Breast epithelium (tissue), 4 donors: Measurements from ENCODE around the gene NBEAL1. TPM values are rescaled to one million over a fixed set of nuclear protein-coding genes. Genes with fewer than 3 reads are reported as not detected.

Experiments
- DNase-seq, 2 donors: peaks; one replicate each; pipeline ENCODE4 v3.0.0-alpha.2; 2019; ENCODE audit warnings: low spot score in 2 of 2
- H3K27ac ChIP-seq, 2 donors: fragments of 200-600 bp; sonication (generic) in 1 of 2; one replicate each; pipeline ENCODE4 v1.5.1; 2016 to 2019; ENCODE audit warnings: mild to moderate bottlenecking in 1 of 2
- H3K27me3 ChIP-seq, 2 donors: fragments of 200-600 bp; sonication (generic) in 1 of 2; one replicate each; pipeline versions ENCODE4 v1.5.1 to v1.6.0; 2017 to 2019; ENCODE audit warnings: control low read depth in 1 of 2, mild to moderate bottlenecking in 1 of 2
- H3K36me3 ChIP-seq: fragments of 200-600 bp; one replicate; pipeline ENCODE4 v1.5.1; 2019
- H3K4me1 ChIP-seq, 2 donors: fragments of 200-600 bp; sonication (generic); one replicate each; pipeline ENCODE4 v1.5.1; 2016 to 2019; ENCODE audit warnings: control low read depth in 1 of 2
- H3K4me3 ChIP-seq, 3 donors: fragments of 200-600 bp; sonication (generic); 1 replicate in 2 of 3; 2 replicates in 1 of 3; pipeline ENCODE4 v1.5.1; 2016 to 2019; ENCODE audit warnings: mild to moderate bottlenecking in 3 of 3, moderate library complexity in 2 of 3
- H3K9me3 ChIP-seq, 2 donors: fragments of 200-600 bp; sonication (generic) in 1 of 2; one replicate each; pipeline ENCODE4 v1.5.1; 2016 to 2019; ENCODE audit warnings: control low read depth in 1 of 2
- POLR2A ChIP-seq: fragments of 450-650 bp; IDR thresholded peaks from one replicate; pipeline ENCODE4 v1.6.1; 2016; ENCODE audit warnings: antibody characterized with exemption, mild to moderate bottlenecking, moderate library complexity
- POLR2AphosphoS5 ChIP-seq, 3 donors: sonication (generic); formaldehyde crosslinking; IDR thresholded peaks; one replicate each; pipeline ENCODE4 v1.6.1; 2017; ENCODE audit warnings: antibody characterized with exemption in 3 of 3
- intact Hi-C: fragments of 100-400 bp; cut with DNase I; formaldehyde crosslinking; loops from one replicate; pipeline ENCODE4 v1.15.1; 2023; ENCODE audit warnings: low total_unique reads
- total RNA-seq, 3 donors: library from RNA; depleted of rRNA; stranded (reverse); fragments of >200 nt; gene quantifications; one replicate each; pipeline ENCODE4 v1.1.0, GENCODE V29; 2016
- TF ChIP-seq, protein P1 (sequence below), 3 donors: fragments of 450-650 bp; IDR thresholded peaks; one replicate each; pipeline ENCODE4 v1.5.1; 2016 to 2017; ENCODE audit warnings: antibody characterized with exemption in 3 of 3, mild to moderate bottlenecking in 3 of 3, moderate library complexity in 3 of 3

The NBEAL1 gene
- total RNA-seq, 3 donors from 2014 or later: 34.7 to 84.3 (median 64.9) TPM

GRCh38 chr2:203025592-203025991 lies 10.9 kb downstream of the NBEAL1 start:
- intact Hi-C loops: no loop called here
- H3K4me1 ChIP-seq: no peaks in the 10 kb centered on the region
- TF ChIP-seq, protein P1, sequence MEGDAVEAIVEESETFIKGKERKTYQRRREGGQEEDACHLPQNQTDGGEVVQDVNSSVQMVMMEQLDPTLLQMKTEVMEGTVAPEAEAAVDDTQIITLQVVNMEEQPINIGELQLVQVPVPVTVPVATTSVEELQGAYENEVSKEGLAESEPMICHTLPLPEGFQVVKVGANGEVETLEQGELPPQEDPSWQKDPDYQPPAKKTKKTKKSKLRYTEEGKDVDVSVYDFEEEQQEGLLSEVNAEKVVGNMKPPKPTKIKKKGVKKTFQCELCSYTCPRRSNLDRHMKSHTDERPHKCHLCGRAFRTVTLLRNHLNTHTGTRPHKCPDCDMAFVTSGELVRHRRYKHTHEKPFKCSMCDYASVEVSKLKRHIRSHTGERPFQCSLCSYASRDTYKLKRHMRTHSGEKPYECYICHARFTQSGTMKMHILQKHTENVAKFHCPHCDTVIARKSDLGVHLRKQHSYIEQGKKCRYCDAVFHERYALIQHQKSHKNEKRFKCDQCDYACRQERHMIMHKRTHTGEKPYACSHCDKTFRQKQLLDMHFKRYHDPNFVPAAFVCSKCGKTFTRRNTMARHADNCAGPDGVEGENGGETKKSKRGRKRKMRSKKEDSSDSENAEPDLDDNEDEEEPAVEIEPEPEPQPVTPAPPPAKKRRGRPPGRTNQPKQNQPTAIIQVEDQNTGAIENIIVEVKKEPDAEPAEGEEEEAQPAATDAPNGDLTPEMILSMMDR (IDR thresholded peaks at IDR 0.05): no peak
- no peak for TF ChIP-seq POLR2A
- no peak for TF ChIP-seq POLR2AphosphoS5 (IDR thresholded peaks at IDR 0.05)
- H3K36me3 ChIP-seq: no peaks in the 10 kb centered on the region
- H3K9me3 ChIP-seq: no peaks in the 10 kb centered on the region
- no peak overlapping the region for H3K4me3 ChIP-seq
- no peaks in the 10 kb centered on the region for H3K27me3 ChIP-seq
- peak overlapping the region in 1 of 2 donors; percentile 5 for H3K27ac ChIP-seq
- no peak for DNase-seq

DNA sequence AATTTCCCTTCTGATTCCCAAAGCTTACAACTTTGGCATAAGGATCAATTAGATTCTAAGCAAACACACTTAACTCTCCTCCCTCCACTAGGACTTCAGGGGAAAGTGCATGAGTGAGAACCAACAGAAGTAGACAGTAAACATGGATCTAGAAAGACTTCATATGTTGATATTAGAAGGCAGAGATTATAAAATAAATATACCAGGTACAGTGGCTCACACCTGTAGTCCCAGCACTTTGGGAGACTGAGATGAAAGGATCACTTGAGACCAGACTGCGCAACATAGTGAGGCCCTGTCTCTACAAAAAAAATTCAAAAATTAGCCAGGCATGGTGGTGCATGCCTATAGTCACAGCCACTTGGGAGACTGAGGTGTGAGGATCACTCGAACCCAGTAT lies 15.9 kb downstream of the NBEAL1 start:
- TF ChIP-seq POLR2AphosphoS5 (IDR thresholded peaks at IDR 0.05) (no peak), POLR2A (no peak)
- TF ChIP-seq, protein P1 (IDR thresholded peaks at IDR 0.05): no peak
- H3K36me3 ChIP-seq: no peaks in the 10 kb centered on the region
- H3K9me3 ChIP-seq: no peaks in the 10 kb centered on the region
- H3K4me3 ChIP-seq: no peak overlapping the region
- no peak overlapping the region for H3K27ac ChIP-seq
- H3K27me3 ChIP-seq: no peaks in the 10 kb centered on the region
- no peaks in the 10 kb centered on the region for H3K4me1 ChIP-seq
- intact Hi-C loops: no loop called here
- DNase-seq: no peak

DNA sequence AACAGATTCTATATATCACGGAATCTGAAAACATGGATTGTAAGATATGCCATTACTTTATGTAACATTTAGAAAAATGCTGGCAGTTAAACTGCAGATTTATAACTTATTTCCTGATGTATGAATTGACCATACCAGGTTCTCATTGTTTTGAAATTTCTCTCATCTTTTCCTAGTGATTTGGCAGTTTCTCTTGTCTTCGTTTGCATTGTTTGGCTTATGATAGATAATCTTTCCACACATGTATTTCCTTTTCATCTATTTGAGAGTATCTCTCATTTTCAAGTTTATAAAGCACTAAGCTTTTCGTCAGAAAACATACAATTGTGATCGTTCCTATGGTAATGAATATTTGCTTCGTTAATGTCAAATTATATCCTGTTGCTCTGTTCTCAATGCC lies 16.3 kb downstream of the NBEAL1 start:
- Histone ChIP-seq H3K27ac (no peak overlapping the region), H3K9me3 (no peaks in the 10 kb centered on the region), H3K4me3 (no peak overlapping the region), H3K4me1 (no peaks in the 10 kb centered on the region), H3K27me3 (no peaks in the 10 kb centered on the region), H3K36me3 (no peaks in the 10 kb centered on the region)
- DNase-seq: no peak
- TF ChIP-seq, protein P1 (IDR thresholded peaks at IDR 0.05): no peak
- no peak for TF ChIP-seq POLR2AphosphoS5 (IDR thresholded peaks at IDR 0.05)
- no peak for TF ChIP-seq POLR2A
- intact Hi-C loops: no loop called here

DNA sequence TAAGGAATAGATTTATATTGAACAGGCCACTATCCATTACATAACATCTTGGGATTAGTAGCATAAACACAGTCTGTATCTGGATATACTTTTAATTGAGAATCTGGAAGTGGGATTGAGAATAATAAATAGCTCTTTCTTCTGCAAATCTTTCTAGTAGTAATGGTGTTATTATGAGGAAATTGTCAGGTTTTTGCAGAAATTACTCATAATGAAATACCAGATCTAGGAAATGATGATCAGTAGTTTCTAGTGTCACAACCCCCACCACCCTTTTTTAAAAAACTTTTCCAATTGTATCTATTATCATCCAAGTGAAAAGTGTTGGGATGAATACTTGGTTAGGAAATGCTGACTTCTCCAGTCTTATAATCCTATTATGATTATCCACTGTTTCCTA lies 18.7 kb downstream of the NBEAL1 start:
- DNase-seq: no peak
- no peak overlapping the region for H3K4me3 ChIP-seq
- no peaks in the 10 kb centered on the region for H3K27me3 ChIP-seq
- no peaks in the 10 kb centered on the region for H3K36me3 ChIP-seq
- H3K27ac ChIP-seq: no peak overlapping the region
- no peaks in the 10 kb centered on the region for H3K9me3 ChIP-seq
- intact Hi-C loops: no loop called here
- TF ChIP-seq POLR2A: no peak
- TF ChIP-seq, protein P1 (IDR thresholded peaks at IDR 0.05): no peak
- no peak for TF ChIP-seq POLR2AphosphoS5 (IDR thresholded peaks at IDR 0.05)
- no peaks in the 10 kb centered on the region for H3K4me1 ChIP-seq

DNA sequence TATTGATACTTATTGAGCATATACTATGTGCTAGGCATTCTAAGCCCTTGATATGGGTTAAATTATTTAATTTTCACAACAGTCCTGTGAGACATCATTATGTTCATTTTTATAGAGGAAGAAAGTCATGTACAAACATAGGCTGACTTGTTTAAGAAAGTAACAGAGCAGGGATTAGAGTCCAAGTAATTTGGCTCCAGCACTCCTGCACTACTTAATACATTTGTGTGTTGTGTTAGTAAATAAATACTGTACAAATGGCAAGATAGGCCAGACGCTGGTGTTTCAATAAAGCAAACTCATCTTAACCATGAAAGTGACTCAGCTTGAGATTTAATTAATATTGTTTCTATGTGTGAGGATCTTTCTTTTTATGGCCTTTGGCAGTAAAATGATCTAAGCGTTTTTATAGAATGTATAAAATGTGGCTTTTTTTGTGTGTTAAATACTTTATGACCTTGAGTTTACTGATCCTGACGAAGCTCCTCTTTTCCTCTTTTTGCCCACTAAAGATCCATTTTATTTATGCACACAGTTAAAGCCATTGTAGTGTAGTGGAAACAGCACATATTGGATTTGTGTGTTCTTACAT lies 21.3 kb downstream of the NBEAL1 start:
- no peak overlapping the region for H3K4me3 ChIP-seq
- intact Hi-C loops: no loop called here
- H3K27me3 ChIP-seq: no peaks in the 10 kb centered on the region
- DNase-seq: no peak
- H3K9me3 ChIP-seq: no peaks in the 10 kb centered on the region
- TF ChIP-seq POLR2AphosphoS5 (IDR thresholded peaks at IDR 0.05) (no peak), POLR2A (no peak)
- H3K36me3 ChIP-seq: no peaks in the 10 kb centered on the region
- H3K4me1 ChIP-seq: no peaks in the 10 kb centered on the region
- no peak overlapping the region for H3K27ac ChIP-seq

- intact Hi-C loops: no loop called here
Measured at GRCh38 chr2:203037026-203037425, 22.4 kb downstream of the NBEAL1 start.

More at GRCh38 chr2:203037026-203037425, 22.4 kb downstream of the NBEAL1 start:
- Histone ChIP-seq H3K9me3 (no peaks in the 10 kb centered on the region), H3K36me3 (no peaks in the 10 kb centered on the region), H3K27ac (no peak overlapping the region), H3K27me3 (no peaks in the 10 kb centered on the region), H3K4me1 (no peaks in the 10 kb centered on the region), H3K4me3 (no peak overlapping the region)
- no peak for DNase-seq
- TF ChIP-seq, protein P1 (IDR thresholded peaks at IDR 0.05): no peak
- TF ChIP-seq POLR2A: no peak
